Stimulated activated naive B cell treated with anti-CD40 and anti-IgM and Interleukin-4, amounts not matched to agents 10 μg/mL and 1 μg/mL and 100 μg/mL, for 72 hours (primary cell): ENCODE measurements around the gene ZNF222.

Source experiments
- ATAC-seq, 2 donors: fragments of 150-1000 bp; cut with Tn5 transposase; replicated peaks; 2 replicates each; pipeline ENCODE4 v1.10.0; 2021; ENCODE audit warnings: moderate library complexity in 1 of 2
- DNase-seq: peaks from one replicate; pipeline ENCODE4 v3.0.0; 2021
- H3K27ac Mint-ChIP-seq: one replicate; pipeline ENCODE4 v1.8.0; 2022; ENCODE audit warnings: mild to moderate bottlenecking, mixed read lengths
- H3K27me3 Mint-ChIP-seq, 2 donors: one replicate each; pipeline ENCODE4 v1.8.0; 2022; ENCODE audit warnings: mixed read lengths in 2 of 2
- H3K36me3 Mint-ChIP-seq, 2 donors: one replicate each; pipeline ENCODE4 v1.8.0; 2022; ENCODE audit warnings: mixed read lengths in 2 of 2, mild to moderate bottlenecking in 1 of 2
- H3K4me1 Mint-ChIP-seq, 2 donors: one replicate each; pipeline ENCODE4 v1.8.0; 2022; ENCODE audit warnings: mixed read lengths in 2 of 2, mild to moderate bottlenecking in 1 of 2
- H3K4me3 Mint-ChIP-seq, 2 donors: one replicate each; pipeline ENCODE4 v1.8.0; 2022; ENCODE audit warnings: mild to moderate bottlenecking in 2 of 2, mixed read lengths in 2 of 2, moderate library complexity in 1 of 2
- H3K9me3 Mint-ChIP-seq, 2 donors: one replicate each; pipeline ENCODE4 v1.8.0; 2022; ENCODE audit warnings: mixed read lengths in 2 of 2, mild to moderate bottlenecking in 1 of 2

Gene ZNF222

DNA sequence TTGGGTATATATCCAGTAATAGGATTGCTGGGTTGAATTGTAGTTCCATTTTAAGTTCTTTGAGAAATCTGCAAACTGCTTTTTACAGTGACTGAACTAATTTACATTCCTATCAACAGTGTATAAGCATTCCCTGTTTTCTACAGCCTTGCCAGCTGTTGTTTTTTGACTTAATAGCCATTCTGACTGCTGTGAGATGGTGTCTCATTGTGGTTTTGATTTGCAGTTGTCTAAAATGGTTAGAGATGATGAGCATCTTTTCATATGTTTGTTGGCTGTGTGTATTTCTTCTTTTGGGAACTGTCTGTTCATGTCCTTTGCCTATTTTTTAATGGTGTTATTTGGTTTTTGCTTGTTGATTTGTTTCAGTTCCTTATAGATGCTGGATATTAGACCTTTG, 4.0 kb upstream of the ZNF222 start:
- no peak overlapping the region for H3K27ac Mint-ChIP-seq
- peaks cover 26 to 35% of the 10 kb centered on the region in 2 donors for H3K9me3 Mint-ChIP-seq
- ATAC-seq (no peak), DNase-seq (no peak)
- peaks cover 10 to 23% of the 10 kb centered on the region in 2 donors for H3K36me3 Mint-ChIP-seq
- H3K4me3 Mint-ChIP-seq, result no peak overlapping the region
- peaks cover 20 to 38% of the 10 kb centered on the region in 2 donors for H3K27me3 Mint-ChIP-seq
- H3K4me1 Mint-ChIP-seq, result peaks cover 12 to 18% of the 10 kb centered on the region in 2 donors

DNA sequence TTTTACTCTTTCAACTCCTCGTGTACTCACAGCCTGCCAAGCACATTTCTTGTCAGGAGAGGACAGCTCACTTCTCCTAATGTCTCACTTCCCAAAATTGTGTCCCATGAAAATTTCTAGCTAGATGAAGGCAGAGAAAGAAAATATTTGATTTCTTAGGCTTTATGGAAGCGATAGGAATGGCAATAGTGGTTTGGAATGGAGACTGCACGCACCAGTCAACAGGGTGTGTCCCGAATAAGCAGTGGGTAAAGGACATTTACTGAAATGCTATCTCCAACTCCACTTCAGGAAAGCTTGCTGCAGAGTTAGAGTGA, 321 bp upstream of the ZNF222 start:
- H3K9me3 Mint-ChIP-seq, result peaks cover 23 to 31% of the 10 kb centered on the region in 2 donors
- peaks cover 17 to 20% of the 10 kb centered on the region in 2 donors for H3K27me3 Mint-ChIP-seq

DNA sequence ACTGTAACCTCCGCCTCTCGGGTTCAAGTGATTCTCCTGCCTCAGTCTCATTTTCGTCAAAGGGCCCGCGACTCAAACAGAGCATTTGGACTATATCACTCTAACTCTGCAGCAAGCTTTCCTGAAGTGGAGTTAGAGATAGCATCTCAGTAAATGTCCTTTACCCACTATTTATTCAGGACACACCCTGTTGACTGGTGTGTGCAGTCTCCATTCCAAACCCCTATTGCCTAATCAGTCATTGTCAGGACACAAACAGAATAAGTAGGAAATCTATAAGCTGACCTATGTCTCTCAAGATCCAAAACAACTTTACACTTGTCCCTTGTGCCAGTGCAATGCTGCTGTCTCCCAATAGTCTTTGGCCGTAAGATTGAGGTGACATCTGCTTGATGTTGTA, 1.4 kb downstream of the ZNF222 start:
- Mint-ChIP-seq H3K9me3 (peaks cover 18 to 27% of the 10 kb centered on the region in 2 donors), H3K4me1 (peaks cover 18 to 30% of the 10 kb centered on the region in 2 donors), H3K27ac (no peak overlapping the region), H3K36me3 (peaks cover 52 to 67% of the 10 kb centered on the region in 2 donors), H3K27me3 (peaks cover 4 to 5% of the 10 kb centered on the region in 2 donors), H3K4me3 (no peak overlapping the region)
- DNase-seq (no peak), ATAC-seq (no peak)

More for the DNA sequence above, 321 bp upstream of the ZNF222 start:
- peaks cover 18 to 30% of the 10 kb centered on the region in 2 donors for H3K4me1 Mint-ChIP-seq
- ATAC-seq, result no peak
- peak overlapping the region; percentile 96 to 100 for H3K4me3 Mint-ChIP-seq
- peak overlapping the region; percentile 98 for H3K27ac Mint-ChIP-seq
- peaks cover 36 to 49% of the 10 kb centered on the region in 2 donors for H3K36me3 Mint-ChIP-seq
- DNase-seq, result no peak

DNA sequence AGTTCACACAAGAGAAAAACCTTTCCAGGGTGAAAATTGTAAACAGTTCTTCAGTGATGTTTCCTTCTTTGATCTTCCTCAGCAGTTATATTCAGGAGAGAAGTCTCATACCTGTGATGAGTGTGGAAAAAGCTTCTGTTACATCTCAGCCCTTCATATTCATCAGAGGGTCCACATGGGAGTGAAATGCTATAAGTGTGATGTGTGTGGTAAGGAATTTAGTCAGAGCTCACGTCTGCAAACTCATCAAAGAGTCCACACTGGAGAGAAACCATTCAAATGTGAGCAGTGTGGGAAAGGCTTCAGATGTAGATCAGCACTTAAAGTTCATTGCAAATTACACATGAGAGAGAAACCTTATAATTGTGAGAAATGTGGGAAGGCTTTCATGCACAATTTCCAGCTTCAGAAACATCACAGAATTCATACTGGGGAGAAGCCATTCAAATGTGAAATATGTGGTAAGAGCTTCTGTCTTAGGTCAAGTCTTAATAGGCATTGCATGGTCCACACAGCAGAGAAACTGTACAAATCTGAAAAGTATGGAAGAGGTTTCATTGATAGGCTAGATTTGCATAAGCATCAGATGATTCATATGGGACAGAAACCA, 6.9 kb downstream of the ZNF222 start:
- no peak for ATAC-seq
- H3K4me1 Mint-ChIP-seq, result peaks cover 6 to 10% of the 10 kb centered on the region in 2 donors
- peaks cover 69 to 90% of the 10 kb centered on the region in 2 donors for H3K36me3 Mint-ChIP-seq
- no peak for DNase-seq
- H3K4me3 Mint-ChIP-seq, result no peak overlapping the region
- H3K27me3 Mint-ChIP-seq, result no peaks in the 10 kb centered on the region
- peaks cover 40 to 53% of the 10 kb centered on the region in 2 donors for H3K9me3 Mint-ChIP-seq
- H3K27ac Mint-ChIP-seq, result peak overlapping the region; percentile 33

DNA sequence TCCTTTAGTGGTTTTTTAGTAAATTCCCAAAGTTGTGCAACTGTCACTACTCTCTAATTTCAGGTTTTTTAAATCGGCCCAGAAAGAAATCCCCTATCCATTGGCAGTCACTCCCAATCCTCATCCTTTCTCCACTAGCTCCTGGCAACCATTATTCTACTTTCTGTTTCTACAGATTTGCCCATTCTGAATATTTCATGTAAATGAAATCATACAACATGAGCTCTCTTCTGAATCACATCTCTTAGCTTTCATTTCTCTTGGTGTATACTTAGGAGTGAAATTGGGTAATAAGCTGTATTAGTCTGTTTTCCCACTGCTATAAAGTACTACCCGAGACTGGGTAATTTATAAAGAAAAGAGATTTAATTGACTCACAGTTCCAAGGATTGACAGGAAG, 17.0 kb downstream of the ZNF222 start:
- Mint-ChIP-seq H3K27ac (no peak overlapping the region), H3K36me3 (peaks cover 9 to 10% of the 10 kb centered on the region in 2 donors), H3K9me3 (peaks cover 29 to 37% of the 10 kb centered on the region in 2 donors), H3K27me3 (peaks cover 23 to 50% of the 10 kb centered on the region in 2 donors), H3K4me3 (no peak overlapping the region), H3K4me1 (no peaks in the 10 kb centered on the region)
- no peak for ATAC-seq
- DNase-seq, result no peak

DNA sequence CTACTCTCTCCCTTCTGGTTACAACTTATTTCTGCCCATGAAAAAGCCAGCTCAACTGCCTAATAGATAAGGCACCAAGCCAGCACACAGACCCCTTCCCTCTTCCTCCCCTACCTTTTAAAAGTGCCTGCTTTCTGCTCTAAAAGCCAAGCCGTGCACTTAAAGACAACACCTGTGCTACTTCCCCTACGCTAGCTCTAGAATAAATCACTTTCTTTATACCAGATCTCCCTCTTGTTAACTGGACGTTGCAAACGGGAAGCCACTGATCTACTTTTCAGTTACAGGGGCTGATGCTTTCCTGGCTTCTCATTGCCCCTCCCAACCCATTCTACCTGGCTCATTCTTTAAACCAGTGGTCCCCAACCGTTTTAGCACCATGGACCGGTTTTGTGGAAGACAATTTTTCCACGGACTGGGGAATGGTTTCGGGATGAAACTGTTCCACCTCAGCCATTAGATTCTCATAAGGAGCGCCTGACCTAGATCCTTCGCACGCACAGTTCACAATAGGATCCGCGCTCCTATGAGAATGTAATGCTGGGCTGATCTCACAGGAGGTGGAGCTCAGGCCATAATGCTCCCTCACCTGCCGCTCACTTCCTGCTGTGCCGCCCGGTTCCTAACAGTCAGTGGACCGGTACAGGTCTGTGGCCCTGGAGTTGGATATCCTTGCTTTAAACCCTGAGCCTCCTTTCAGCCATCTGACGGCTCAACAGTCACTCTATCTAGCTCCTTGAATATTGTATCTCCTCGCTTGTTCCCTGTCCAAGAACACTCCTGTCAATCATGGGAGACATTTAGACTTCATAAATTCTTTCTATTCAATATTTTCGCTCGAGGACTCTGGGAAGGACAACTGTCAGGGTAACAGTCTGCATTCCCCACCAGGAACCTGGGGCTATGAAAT, 25.8 kb downstream of the ZNF222 start:
- no peak for DNase-seq
- peak overlapping the region; percentile 82 for H3K27ac Mint-ChIP-seq
- ATAC-seq, result peak; percentile 70 to 84

DNA sequence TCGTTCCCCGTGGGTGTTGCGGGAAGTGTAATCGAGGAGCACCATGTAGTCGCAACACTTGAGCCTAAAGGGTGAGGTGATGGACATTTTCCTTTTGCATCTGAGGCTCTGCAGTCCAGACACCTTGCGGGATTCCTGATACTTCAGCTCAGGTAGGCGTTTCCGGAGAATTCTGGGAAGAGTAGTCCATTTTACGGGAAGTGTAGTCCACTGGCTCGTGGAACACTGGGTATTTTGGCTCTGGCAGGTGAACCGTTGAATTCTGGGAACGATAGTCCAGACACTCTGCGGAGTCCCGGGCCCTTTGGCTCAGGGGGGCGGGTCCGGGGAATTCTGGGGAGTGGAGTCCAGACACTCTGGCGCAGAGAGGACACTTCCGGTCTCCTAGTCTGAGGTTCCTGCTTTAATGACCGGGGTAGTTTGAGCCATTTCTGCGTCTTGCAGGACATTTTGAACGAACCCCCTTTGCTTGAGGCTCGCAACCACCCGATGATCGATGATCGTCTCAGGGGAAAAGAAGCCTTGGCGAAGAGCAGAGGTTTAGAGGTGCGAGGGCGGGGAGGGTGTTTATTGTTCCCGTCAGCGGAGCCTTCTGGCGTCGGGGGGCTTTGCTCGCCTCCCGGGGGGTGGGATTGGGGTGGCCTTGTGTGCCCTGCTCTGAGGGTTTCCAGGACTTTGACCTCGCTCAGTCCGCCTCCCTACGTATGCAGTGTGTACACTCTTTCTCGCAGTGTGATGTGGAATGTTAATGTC, 26.6 kb downstream of the ZNF222 start, which contains the start of gene ZNF223:
Gene ZNF223 (plus strand): TSS at position 387 of the 753 bp plus-strand sequence. CDS start 3,141 bp downstream, outside the sequence.
- DNase-seq, result peak; percentile 65
- Mint-ChIP-seq H3K4me3 (peak within 1 kb of the TSS; percentile 92 to 93), H3K4me1 (peaks cover 11 to 20% of the 10 kb centered on the region in 2 donors), H3K9me3 (peaks cover 5 to 11% of the 10 kb centered on the region in 2 donors), H3K27me3 (peaks cover 10 to 14% of the 10 kb centered on the region in 2 donors), H3K27ac (peak within 1 kb of the TSS; percentile 82), H3K36me3 (peaks cover 23 to 39% of the 10 kb centered on the region in 2 donors)
- ATAC-seq, result peak; percentile 80 to 84

More for the DNA sequence above, 25.8 kb downstream of the ZNF222 start:
- Mint-ChIP-seq H3K4me1 (peaks cover 11 to 20% of the 10 kb centered on the region in 2 donors), H3K9me3 (peaks cover 9 to 11% of the 10 kb centered on the region in 2 donors), H3K36me3 (peaks cover 20 to 34% of the 10 kb centered on the region in 2 donors), H3K4me3 (peak overlapping the region; percentile 92 to 93), H3K27me3 (peaks cover 10 to 14% of the 10 kb centered on the region in 2 donors)

DNA sequence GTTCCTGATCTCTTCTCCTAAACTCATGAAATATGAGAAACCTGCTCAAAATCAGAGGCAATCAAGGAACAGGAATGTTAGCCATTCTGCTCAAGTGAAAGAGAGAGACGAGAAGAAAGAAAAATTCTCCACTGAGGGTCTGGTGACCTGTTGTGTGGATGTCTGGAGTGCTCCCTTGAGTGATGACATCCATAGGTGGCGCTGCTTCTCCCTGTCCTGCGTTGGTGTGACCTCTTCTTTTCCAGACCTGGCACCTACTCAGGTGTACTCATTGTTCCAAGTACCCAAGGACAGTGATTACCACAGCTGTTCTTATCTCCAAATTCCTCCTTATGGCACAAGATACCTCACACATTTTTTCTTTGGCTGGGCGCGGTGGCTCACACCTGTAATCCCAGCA, 30.7 kb downstream of the ZNF222 start:
- Mint-ChIP-seq H3K36me3 (peaks cover 53 to 71% of the 10 kb centered on the region in 2 donors), H3K27ac (no peak overlapping the region), H3K9me3 (peaks cover 3 to 9% of the 10 kb centered on the region in 2 donors), H3K27me3 (no peaks in the 10 kb centered on the region), H3K4me1 (peaks cover 6 to 14% of the 10 kb centered on the region in 2 donors), H3K4me3 (no peak overlapping the region)
- no peak for ATAC-seq
- DNase-seq, result no peak

DNA sequence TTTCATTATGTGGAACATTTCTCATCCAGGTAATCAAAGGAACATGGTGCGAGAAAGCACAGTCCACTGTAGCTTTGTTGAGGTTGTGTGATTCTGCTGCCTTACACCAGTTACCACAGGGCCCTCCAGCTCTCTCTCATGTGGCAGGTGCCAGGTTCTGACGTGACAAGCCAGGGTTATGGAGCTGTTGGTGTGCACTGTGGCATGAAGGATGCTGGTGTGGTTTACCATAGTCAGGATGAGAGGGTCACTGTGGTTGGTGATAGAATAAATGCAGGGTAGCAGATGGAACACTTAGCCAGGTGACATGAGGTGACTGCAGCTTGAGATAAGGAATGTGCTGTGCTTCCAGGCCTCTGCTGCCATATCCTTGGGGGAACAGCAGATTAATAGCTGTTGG, 34.0 kb downstream of the ZNF222 start:
- Mint-ChIP-seq H3K4me1 (no peaks in the 10 kb centered on the region), H3K27ac (no peak overlapping the region), H3K36me3 (peaks cover 78 to 86% of the 10 kb centered on the region in 2 donors), H3K4me3 (no peak overlapping the region), H3K27me3 (no peaks in the 10 kb centered on the region), H3K9me3 (peaks cover 11 to 12% of the 10 kb centered on the region in 2 donors)
- peak in 1 of 2 donors; percentile 34 for ATAC-seq
- DNase-seq, result no peak

DNA sequence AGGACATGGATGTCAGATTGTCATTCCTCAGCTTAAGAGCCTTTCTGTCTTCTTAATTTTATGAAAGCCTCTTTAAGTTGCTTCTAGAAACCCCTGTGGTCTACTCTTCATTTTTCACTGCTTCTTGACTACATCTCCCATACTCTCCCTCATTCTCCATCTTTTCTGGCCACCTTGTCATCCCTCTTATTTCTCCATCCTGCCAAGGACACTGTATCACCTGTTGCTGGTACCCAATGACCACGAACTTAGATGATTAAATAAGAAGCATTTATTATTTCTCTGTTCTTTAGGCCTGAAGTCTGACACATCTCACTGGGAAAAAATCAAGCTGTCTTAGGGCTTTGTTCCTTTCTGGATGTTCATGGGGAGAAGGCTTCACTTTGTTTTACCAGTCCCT, 35.9 kb downstream of the ZNF222 start:
- Mint-ChIP-seq H3K27me3 (no peaks in the 10 kb centered on the region), H3K36me3 (peaks cover 76 to 87% of the 10 kb centered on the region in 2 donors), H3K27ac (no peak overlapping the region), H3K9me3 (peaks cover 12 to 13% of the 10 kb centered on the region in 2 donors), H3K4me3 (no peak overlapping the region), H3K4me1 (no peaks in the 10 kb centered on the region)
- DNase-seq, result no peak
- ATAC-seq, result no peak

DNA sequence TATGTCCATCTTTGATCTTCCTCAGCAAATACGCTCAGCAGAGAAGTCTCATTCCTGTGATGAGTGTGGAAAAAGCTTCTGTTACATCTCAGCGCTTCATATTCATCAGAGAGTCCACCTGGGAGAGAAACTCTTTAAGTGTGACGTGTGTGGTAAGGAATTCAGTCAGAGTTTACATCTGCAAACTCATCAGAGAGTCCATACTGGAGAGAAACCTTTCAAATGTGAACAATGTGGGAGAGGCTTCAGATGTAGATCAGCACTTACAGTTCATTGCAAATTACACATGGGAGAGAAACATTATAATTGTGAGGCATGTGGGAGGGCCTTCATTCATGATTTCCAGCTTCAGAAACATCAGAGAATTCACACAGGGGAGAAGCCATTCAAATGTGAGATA, 41.1 kb downstream of the ZNF222 start:
- H3K4me3 Mint-ChIP-seq, result no peak overlapping the region
- H3K4me1 Mint-ChIP-seq, result peaks cover 4 to 5% of the 10 kb centered on the region in 2 donors
- peaks cover 60 to 79% of the 10 kb centered on the region in 2 donors for H3K36me3 Mint-ChIP-seq
- H3K27ac Mint-ChIP-seq, result no peak overlapping the region
- no peaks in the 10 kb centered on the region for H3K27me3 Mint-ChIP-seq
- H3K9me3 Mint-ChIP-seq, result peaks cover 27 to 37% of the 10 kb centered on the region in 2 donors
- ATAC-seq (no peak), DNase-seq (no peak)

DNA sequence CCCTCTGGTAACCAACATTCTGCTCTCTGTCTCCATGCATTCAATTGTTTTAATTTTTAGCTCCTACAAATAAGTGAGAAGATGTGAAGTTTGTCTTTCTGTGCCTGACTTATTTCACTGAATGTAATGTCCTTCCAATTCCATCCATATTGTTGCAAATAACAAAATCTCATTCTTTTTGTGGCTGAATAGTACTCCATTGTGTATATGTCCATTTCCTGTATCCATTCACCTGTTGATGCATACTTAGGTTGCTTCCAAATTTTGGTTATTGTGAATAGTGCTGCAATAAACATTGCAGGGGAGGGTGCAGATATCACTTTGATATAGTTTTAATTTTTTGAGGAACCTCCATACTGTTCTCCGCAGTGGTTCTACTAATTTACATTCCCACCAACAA, 44.2 kb downstream of the ZNF222 start:
- Mint-ChIP-seq H3K9me3 (peaks cover 27 to 37% of the 10 kb centered on the region in 2 donors), H3K27ac (no peak overlapping the region), H3K27me3 (no peaks in the 10 kb centered on the region), H3K4me3 (no peak overlapping the region), H3K4me1 (peaks cover 17 to 21% of the 10 kb centered on the region in 2 donors), H3K36me3 (peaks cover 37 to 59% of the 10 kb centered on the region in 2 donors)
- ATAC-seq, result no peak
- no peak for DNase-seq

DNA sequence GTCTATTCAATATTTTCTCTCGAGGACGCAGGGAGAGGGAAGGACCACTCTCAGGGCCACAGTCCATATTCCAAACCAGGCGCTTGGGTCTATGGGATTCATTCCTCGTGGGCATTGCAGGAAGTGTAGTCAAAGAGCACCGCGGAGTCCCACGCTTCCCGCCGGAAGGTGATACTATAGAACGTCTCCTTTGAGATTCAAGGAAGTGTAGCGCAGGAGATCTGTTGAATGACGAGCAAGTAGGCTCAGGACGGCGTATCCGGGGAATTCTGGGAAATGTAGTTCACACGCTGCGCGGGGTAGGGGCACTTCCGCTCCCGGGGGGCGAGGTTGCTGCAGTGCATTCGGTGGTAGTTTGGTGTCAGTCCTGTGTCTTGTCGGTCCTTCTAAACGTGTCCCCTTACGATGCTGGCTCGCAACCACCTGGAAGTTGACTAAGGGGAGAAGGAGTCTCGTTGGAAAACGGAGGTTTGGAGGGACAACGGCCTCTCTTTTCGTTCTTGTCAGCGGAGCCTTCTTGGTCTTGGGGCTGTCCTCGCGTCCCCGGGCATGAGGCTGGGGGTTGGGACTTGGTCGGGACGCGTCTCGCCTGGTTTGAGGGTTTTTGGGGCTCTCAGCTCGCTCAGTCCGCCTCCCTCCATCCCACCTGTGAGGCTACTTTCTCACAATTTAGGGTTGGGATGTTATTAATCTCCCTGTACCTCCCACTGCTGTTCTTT, 46.8 kb downstream of the ZNF222 start, which contains the start of gene ZNF284:
Gene ZNF284 (plus strand): TSS at position 336 of the 719 bp plus-strand sequence. CDS start 4,231 bp downstream, outside the sequence.
- DNase-seq, result peak; percentile 83
- peaks cover 23 to 49% of the 10 kb centered on the region in 2 donors for H3K36me3 Mint-ChIP-seq
- peak within 1 kb of the TSS; percentile 88 to 91 for H3K4me3 Mint-ChIP-seq
- no peaks in the 10 kb centered on the region for H3K27me3 Mint-ChIP-seq
- peak within 1 kb of the TSS; percentile 93 for H3K27ac Mint-ChIP-seq
- peak; percentile 99 for ATAC-seq
- H3K4me1 Mint-ChIP-seq, result peaks cover 18 to 21% of the 10 kb centered on the region in 2 donors
- H3K9me3 Mint-ChIP-seq, result peaks cover 13 to 27% of the 10 kb centered on the region in 2 donors
